Measurements from ENCODE around the gene SLC25A51.

GRCh38 chr9:37904445-37905130 is 661 bp upstream of the SLC25A51 start:
- no peak for TF ChIP-seq CTCF (IDR thresholded peaks at IDR 0.05)
- TF ChIP-seq POLR2A (IDR thresholded peaks at IDR 0.05): no peak

Measured in Peyer's patch (tissue), 4 donors.